Stimulated activated CD4-positive, alpha-beta T cell treated with anti-CD3 and anti-CD28 coated beads, Interleukin-4, amount 100 ng/mL, for 4 hours (primary cell): ENCODE results near the gene TLNRD1.
A peak's percentile ranks its signal among the peaks of the same experiment; 100 is the strongest.
"Not testable (repeated sequence)": the region's sequence is repeated elsewhere in the genome, so short reads cannot be mapped to it uniquely, and the experiment has no call there.

ENCODE experiments used
- DNase-seq, 2 experiments: peaks; one replicate each; pipeline ENCODE4 v3.0.0-alpha.2; 2020

Gene TLNRD1

DNA sequence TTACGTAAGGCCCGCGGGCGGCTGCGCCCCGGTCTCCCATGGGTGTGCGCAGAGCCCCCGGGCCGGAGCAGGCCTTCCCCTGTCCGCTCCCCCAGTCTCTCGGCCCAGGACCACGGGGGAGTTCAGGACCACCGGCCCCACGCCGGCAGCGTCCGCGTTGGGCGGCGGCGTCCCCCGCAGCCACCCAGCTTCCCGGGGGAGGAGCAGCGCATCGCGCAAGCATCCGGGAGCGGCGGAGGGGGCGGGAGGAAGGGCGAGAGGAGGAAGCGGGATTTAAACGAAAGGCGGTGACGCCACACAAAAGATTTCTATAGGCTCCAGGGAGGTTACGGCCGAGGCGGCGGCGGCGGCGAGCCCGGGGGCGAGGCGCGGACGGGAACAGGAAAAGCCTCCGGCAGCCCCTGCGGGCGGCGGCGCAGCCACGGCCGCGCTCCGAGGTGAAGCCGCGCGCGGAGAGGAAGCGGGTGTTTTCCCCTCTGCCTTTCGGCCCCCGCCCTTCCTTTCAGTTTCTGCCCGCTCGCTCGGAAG, at the start of gene TLNRD1:
TLNRD1 (plus strand) TSS at position 300 of the 528 bp plus-strand sequence. CDS start 1,349 bp downstream, outside the sequence.
- peak; percentile 79 to 83 for DNase-seq

GRCh38 chr15:80951941-80952340, 48.8 kb upstream of the TLNRD1 start:
- DNase-seq = no peak

DNA sequence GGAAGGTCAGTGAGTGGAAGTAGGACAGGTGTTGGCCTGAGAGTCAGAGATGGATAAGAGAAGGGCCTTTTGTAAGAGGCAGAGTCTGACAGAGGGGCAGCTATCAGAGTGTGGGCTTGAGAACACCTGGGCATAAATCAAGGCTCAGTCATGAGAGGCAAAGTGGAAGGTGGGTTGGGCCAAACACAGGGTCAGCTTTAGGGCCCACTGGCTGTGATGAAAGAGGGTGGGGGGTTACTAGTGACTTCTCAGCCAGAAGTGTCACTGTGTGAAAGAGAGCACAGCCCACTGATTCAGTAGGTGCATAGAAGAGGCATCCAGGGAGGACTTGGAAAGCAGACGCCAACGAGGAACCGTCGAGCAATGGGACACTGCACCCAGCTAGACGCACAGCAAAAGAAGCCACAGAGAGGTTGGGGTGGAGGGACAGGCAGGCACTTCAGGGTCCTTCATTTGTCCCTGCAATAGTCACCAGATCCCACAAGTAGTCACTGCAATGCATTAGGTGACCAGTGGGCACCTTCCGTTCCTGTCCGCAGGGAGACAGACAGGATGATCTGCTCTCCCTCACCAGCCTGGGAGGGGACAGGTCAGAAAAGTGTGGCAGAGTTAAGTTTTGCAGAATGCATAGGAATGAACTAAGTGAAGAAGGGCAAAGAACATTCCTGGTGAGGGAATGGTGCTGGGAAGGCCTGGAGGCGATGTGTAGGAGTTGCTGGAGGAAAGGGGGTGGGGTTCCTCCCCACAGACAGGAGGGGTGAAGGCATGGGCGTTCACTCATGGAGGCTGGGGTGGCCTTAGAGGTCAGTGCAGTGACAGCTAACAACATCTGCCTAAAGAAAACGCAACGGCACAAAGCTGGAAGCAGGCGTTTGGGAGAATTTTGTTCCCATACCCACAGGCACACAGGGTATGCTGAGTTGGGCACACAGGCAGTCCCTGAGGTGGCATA, 47.4 kb upstream of the TLNRD1 start:
- no peak for DNase-seq

DNA sequence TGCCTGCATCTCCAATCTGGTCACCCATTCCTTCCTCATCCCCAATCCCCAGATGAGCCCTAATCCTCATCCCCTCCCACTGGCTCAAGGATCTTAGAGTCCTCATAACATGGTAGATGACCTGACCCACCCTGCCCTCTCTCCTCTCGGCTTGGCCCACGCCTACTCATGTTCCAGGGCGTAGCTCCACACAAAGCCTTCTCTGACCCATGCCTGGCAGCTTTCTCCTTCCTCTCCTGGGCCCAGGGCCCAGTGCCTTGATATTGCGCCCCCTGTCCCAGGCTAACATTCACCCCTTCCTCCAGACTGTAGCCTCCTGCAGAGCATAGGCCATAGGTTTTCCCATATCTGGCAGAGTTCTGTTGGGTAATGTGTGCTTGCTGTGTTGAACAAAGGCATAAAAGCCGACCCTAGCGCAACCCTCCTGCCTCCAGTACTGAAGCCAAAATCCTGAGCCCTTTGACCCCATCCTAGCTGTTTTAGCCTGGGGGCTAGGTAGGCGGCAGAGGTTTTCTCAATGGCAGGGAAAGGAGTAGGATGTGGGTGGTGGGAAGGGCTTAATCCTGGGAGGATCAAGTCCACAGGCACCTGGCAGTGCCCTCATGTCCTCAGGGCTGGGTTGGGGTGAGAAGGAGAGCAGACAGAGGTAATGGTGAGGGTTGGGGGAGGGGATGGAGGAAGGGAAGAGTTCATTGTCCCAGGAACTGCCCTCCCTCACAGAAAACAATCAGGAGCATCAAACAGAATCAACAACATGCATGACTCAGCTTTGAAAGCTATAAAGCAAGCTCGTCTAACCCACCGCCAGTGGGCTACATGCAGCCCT, 46.6 kb upstream of the TLNRD1 start:
- DNase-seq = no peak

DNA sequence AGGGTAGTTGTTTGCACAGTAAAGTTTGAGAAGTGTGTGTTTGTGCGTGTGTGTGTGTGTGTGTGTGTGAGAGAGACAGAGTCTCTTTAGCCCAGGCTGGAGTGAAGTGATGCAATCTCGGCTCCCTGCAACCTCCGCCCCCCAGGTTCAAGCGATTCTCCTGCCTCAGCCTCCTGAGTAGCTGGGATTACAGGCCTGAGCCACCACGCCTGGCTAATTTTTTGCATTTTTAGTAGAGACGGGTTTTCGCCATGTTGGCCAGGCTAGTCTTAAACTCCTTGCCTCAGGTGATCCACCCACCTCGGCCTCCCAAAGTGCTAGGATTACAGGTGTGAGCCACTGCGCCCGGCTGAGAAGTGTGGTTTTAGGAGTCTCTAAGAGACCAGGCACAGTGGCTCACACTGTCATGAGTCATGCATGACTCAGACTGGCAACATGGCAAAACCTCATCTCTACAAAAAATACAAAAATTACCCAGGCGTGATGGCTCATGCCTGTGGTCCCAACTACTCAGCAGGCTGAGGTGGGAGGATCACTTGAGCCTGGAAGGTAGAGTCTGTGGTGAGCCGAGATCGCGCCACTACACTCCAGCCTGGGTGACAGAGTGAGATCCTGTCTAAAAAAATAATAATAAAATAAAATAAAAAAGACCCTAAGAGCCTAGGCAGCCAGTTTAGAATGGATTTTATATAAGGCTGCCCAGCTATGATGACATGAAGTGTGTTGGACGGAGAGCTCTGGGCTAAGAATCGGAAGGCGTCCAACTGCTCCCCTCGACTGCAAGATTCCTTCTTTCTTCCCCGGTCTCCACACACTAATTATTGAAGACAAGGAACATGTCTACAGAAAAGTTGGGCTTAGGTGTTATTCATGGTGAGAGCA, 44.9 kb upstream of the TLNRD1 start:
- DNase-seq = peak; percentile 34 to 65

GRCh38 chr15:80957556-80957955, 43.2 kb upstream of the TLNRD1 start:
- DNase-seq = no peak

DNA sequence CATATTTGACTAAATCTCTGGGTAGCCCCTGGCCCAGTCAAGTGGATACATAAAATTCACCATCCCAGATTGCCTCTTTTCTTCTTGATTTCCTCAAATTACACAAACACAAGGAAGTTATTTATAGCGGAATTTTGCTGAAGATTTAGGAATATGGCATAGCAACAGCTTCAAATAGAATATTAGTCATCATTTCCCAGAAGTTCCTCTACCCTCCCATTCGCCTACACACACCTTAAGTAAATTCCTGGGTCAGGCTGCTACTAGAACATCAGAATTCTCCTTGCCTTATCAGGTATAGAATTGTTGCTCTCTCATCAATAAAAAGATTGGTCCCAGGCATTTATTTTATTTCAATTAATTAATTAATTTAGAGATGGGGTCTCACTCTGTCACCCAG, 42.7 kb upstream of the TLNRD1 start:
- no peak for DNase-seq

DNA sequence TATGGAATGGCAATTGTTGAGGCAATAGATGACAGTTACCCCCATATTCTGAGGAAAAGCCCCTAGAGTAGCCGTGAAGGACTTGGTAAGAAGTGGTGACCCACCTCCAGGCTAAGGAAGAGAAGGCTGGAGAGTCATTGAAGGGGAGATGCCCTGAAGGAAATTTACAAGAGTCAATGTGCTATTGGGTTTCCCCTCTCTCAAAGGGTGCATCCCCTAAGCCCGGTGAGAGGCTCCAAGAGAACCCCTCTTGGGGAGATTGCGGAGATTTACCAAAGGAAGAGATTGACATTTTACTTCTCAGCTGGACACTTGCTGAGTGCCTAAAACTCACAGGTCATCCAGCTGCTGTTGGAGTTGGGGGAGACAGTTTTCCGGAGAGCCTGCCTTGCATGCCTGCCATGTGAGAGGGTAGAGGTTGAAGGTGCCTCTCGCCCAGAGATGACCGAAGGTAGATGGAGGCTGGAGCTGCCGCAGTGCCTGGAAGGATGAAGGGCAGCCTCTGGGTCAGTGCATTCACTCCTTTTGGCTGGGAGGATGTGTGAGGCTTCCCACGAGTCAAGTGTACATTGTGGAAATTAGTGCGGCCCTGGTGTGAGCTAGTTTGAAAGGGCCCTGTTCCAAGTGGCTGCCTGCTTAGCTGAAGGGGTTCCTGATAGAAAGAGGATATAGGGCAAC, 41.8 kb upstream of the TLNRD1 start:
- no peak for DNase-seq

- not testable (repeated sequence) for DNase-seq
Observed at GRCh38 chr15:80965454-80965853, 35.3 kb upstream of the TLNRD1 start.

DNA sequence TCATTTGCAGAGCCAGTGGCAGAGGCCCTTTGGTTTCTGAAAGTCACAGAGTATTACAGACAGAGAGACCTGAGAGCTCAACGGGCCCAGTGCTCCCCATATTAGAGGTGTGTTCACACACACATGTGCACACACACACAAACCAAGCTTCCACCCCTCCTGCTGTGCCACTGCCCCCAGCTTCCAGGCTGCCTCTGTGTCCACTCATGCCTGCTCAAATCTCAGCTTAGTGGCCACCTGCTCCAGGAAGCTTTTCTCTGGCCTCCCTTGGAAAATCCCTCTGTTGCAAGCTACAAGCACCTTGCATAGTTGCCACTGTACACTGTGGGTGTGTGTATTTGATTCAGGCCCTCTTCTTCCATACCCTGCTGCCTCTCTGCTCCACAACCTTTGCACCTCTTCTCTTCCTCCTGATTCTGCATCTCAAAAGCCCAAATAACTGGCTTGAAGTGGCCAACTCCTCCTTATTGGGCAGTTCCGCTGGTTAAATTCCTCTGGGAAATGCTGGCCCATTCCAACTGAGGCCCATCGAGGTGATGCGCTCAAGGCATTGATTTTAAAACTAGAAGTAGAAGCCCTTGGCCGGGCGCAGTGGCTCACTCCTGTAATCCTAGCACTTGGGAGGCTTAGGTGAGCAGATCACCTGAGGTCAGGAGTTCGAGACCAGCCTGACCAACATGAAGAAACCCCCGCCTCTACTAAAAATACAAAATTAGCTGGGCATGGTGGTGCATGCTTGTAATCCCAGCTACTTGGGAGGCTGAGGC, 34.1 kb upstream of the TLNRD1 start:
- no peak for DNase-seq

DNA sequence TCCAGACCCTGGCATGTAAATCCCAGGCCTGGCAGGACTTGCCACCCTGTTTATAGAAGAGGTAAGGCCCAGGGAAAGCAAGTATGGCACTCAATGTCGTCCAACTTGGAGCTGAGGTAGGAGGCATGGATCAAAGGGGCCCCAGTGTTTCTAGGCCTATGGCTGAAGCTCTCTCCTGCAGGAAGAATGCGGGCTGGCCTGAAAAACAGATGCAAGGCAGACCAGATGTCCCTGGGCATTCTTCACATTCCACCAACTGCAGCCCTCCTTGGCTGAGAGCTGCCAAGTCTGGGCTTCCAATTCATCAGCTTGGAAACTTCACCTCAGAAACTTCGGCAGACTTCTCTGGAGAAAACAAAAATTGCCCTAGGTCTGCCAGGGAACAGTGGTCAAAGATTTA, 33.3 kb upstream of the TLNRD1 start:
- DNase-seq = no peak

- no peak for DNase-seq
Observed at GRCh38 chr15:80967991-80968510, 32.7 kb upstream of the TLNRD1 start.

GRCh38 chr15:80969316-80969715, 31.4 kb upstream of the TLNRD1 start:
- DNase-seq = no peak

DNA sequence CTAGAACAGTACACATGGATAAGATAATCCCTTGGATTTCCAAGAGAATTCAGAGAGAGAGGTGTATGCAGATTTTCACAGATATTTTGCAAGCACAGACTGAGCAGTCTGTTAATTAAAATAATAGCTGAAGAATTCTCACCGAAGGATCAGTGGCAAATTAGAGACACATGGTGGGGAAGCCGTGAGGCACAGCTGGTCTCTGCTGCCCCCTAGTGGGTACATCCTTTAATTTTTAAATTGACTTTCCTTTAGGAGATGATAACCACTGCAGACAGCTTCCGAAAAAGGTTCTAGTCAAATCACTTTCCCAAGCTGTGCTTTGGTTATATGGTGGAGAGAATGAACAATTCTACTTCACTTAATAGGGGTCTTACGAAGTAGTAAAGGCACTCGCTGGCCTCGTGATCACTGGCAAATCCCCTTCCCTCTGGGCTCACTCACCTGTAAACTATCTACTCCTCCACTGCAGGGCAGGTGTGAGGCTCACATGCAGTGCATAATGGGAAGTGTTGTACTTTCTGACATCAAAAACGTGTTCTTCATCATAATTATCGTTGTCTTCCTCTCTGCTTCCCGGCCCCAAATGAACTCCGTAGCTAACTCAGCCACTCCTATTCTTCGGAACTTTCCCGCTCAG, 30.6 kb upstream of the TLNRD1 start:
- DNase-seq = peak; percentile 36 to 50

DNA sequence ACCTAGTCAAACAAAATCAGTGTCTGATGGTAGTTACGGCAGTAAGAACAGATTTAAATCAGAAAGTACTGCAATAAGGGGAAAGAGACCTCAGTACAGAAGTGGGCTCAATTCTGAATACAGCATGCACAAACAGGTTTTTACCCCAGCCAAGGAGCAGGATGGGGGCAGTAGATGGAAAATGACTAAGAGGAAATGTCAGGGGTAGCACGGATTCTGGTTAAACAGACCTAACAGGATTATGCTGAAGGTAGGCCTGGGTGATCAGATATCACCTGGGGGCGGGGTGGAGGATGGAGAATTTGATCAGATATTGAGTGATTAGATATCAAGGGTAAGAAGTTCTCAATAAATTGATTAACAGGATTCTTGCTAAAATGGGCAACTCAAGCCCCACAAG, 30.1 kb upstream of the TLNRD1 start:
- no peak for DNase-seq

- DNase-seq = no peak
Observed at GRCh38 chr15:80971143-80971542, 29.6 kb upstream of the TLNRD1 start.

GRCh38 chr15:80972276-80972675, 28.4 kb upstream of the TLNRD1 start:
- DNase-seq = no peak

DNA sequence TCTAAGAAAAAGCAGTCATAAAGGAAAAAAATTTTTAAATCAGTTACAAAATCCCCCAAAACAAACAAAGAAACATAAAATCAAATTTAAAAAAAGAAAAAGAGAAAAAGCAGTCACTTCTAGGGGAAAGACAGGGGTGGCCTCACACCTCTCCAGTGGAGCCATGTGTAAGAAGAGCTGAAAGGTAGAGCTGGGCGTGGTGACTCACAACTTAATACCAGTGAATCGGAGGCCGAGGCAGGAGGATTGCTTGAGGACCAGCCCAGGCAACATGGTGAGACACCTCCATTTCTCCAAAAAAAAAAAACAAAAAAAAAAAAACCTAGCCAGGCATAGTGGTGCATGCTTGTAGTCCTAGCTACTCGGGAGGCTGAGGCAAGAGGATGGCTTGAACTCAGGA, 25.8 kb upstream of the TLNRD1 start:
- no peak for DNase-seq

- no peak for DNase-seq
Observed at GRCh38 chr15:80976851-80977250, 23.9 kb upstream of the TLNRD1 start.

- peak in 1 of 2 experiments; percentile 19 for DNase-seq
Observed at GRCh38 chr15:80977627-80978036, 23.1 kb upstream of the TLNRD1 start.
